ENCODE measurements around the gene OR2T3. TPM values are rescaled to one million over a fixed set of nuclear protein-coding genes. Genes with fewer than 3 reads are reported as not detected.
"Not testable (repeated sequence)": the region's sequence is repeated elsewhere in the genome, so short reads cannot be mapped to it uniquely, and the experiment has no call there.

OR2T3 gene, protein sequence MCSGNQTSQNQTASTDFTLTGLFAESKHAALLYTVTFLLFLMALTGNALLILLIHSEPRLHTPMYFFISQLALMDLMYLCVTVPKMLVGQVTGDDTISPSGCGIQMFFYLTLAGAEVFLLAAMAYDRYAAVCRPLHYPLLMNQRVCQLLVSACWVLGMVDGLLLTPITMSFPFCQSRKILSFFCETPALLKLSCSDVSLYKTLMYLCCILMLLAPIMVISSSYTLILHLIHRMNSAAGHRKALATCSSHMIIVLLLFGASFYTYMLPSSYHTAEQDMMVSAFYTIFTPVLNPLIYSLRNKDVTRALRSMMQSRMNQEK
- 2.3 TPM for polyA plus RNA-seq (2012; ENCODE audit: low read depth, missing spikeins)

DNA sequence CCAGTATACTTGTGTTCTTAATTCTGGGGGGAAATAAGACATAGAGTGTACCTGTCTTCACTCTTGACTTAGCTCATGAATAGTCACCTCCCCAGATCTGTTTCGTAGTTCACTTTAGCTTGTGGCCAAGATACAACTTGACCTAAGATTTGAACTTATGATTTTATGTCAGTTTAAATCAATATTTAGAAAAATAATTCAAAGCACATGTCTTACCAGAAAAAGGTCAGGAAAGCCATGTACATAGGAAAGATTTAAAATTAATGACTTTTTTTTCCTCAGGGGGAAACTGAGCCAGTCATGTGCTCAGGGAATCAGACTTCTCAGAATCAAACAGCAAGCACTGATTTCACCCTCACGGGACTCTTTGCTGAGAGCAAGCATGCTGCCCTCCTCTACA lies at the start of gene OR2T3:
Gene OR2T3 (plus strand): TSS at position 301 of the 400 bp plus-strand sequence. CDS start 0 bp downstream, at position 301.
- FAIRE-seq, result peak; percentile 61
- not testable (repeated sequence) for DNase-seq (ENCODE audit: insufficient read length, low spot score)

DNA sequence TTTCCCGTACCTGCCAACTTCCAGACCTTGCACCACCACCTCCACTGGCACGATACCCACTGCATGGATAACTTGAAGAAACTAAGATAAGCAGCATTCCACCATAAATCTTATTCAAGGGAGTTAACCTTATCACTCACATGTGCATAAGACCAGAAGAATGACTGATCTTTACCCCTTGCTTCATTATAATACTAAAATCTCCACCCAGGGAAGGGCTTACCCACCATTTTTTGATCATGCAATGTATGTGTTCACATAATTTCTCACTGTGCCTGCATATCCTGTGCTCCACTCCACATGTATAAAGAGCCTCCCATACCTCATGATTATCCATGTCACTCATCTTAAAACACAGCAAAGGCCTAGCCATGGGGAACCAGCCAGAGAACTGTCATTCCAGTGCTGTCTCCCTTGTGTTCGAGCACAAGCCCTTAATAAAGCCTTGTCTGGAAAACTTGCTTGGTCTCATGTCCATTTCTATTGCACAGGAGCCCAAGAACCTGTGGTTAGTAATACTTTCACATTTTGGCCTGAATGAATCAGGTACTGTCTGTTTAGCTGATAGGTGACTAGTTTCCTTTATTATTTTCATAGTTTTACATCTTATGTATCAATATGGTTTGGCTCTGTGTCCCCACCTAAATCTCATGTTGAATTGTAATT lies 45.5 kb upstream of the OR2T3 start:
- FAIRE-seq; DNase-seq (ENCODE audit: insufficient read length, low spot score): not testable (repeated sequence)

DNA sequence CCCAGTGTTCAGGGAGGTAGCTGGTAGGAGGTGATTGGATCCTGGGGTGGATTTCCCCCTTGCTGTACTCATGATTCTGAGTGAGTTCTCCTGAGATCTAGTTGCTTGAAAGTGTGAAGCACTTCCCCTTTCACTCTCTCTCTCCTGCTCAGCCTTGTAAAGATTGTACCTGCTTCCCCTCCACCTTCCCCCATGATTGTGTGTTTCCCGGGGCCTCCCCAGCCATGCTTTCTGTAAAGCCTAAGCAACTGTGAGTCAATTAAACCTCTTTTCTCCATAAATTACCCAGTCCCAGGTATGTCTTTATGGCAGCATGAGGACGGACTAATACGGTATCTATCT lies 45.0 kb upstream of the OR2T3 start:
- DNase-seq (ENCODE audit: insufficient read length, low spot score), result not testable (repeated sequence)
- TF ChIP-seq SPI1 (IDR thresholded peaks at IDR 0.05; ENCODE audit: low read depth, low read length), result peak; percentile 88
- peak; percentile 98 for FAIRE-seq

DNA sequence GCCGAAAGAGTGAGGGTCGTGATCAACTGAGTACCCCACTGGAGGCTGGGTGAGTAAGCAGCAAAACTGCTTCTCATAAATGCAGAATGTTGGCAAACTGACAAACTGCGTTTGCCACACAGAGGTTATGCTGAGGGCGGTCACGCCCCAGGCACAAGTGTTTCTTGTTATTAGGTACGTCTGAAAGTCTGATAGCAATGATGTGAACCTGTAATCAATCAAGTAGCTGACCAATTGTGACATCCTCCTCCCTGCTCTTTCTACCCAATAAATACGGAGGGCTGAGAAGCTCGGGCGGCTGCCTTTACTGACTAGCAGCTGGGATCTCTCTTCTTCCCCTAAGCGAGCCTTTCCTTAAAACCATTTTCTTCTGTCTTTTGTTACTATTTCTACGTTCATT lies 41.5 kb upstream of the OR2T3 start:
- not testable (repeated sequence) for DNase-seq (ENCODE audit: insufficient read length, low spot score)
- FAIRE-seq, result peak; percentile 86

DNA sequence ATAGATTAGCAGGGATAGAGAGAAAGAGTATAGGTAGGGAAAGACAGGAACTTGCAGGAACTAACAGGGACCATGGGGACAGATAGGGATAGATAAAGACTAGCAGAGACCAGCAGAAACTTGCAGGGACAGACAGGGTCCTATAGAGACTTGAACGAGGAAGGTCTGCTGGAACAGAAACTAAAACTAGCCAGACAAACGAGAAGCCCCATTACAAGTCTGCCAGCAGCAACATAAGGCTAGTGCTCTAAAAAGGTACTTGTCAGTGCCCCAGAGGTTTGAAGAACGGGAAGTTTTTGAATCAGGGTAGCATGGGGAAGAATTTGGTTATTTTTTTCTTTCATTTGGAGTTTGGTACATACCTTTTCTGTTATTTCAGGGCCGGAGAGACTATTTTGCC lies 41.0 kb upstream of the OR2T3 start:
- DNase-seq (ENCODE audit: insufficient read length, low spot score), result not testable (repeated sequence)
- peak; percentile 90 for FAIRE-seq

DNA sequence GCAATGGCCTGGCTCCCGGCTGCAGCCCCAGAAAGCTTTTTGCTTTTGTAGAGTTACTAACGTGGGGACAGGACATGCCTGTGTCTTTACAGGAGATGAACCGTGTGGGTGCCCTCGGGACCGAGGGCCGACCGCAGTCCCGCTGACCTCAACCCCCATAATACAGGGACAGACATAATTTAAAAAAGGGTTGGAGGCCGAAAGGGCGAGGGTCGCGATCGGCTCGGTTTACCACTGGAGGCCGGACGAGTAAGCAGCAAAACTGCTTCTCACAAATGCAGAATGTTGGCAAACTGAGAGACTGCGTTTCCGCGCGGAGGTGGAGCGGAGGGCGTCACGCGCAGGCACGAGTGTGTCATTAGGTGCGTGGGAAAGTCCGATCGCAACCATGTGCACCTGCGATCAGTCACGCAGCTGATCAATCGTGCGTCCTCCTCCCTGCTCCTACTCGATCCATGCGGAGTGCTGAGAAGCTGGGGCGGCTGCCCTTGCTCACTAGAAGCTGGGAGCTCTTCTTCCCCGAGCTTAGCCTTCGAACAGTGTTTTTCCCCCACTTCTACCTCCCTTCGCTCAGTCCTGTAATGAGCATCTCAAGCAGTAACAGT lies 39.2 kb upstream of the OR2T3 start:
- not testable (repeated sequence) for DNase-seq (ENCODE audit: insufficient read length, low spot score)
- peak; percentile 47 for FAIRE-seq

DNA sequence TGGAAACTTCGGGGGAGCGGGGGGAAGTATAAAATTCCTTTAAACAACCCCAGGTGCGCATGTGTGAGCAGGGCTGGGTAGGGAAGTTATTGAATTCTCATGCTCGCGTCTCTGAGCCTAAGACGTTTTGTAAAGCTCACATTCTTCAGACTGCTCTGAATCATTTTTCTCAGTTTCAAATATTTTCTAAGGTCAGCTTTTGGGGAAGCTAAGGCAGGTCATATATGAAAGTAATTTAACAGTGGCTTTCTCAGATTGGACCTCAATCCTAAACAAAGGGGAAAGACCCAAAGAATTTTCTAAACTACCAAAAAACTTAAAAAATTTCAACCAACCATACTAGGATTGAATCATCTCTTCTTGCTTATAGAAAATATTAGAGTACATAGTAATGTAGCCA lies 38.2 kb upstream of the OR2T3 start:
- DNase-seq (ENCODE audit: insufficient read length, low spot score); FAIRE-seq: not testable (repeated sequence)

DNA sequence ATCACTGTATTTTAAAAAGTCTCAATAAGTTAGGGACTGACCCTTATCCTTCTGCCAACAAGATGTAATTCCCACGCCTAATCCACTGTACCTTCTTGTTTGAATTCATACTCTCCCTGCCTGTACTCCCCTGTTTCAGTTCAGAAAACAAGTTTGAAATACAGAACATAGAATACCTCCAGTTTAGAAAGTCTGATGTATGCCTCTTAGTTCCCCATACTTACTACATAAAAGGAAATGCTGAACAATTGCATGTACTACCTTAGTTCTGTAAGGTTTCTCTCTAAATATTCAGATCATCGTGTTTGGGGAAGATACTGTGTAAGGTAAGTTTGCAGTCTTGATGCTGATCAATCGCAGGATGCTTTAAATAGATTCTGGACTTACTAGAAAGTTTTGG lies 36.8 kb upstream of the OR2T3 start:
- DNase-seq (ENCODE audit: insufficient read length, low spot score), result not testable (repeated sequence)

DNA sequence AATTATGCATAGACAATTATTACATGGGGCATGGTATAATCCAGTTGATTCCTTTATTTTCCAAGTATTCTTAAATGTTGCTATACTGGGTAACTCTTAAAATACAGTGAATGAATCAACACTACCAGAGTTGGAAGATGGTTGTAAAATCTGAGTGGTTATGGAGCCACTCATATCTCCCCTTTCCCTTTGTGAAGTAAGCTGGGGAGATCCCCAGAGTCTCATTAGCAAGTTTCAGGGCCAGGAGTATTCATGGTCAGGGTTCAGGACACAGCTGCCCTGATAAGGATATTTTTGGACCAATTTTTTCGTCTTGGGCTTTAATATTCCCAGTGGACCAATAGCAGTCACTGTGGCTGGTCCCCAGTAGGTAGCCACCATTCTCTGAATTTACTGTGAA lies 34.5 kb upstream of the OR2T3 start:
- FAIRE-seq, result peak; percentile 88
- DNase-seq (ENCODE audit: insufficient read length, low spot score), result not testable (repeated sequence)

More for the DNA sequence above, 36.8 kb upstream of the OR2T3 start:
- FAIRE-seq, result peak; percentile 93

DNA sequence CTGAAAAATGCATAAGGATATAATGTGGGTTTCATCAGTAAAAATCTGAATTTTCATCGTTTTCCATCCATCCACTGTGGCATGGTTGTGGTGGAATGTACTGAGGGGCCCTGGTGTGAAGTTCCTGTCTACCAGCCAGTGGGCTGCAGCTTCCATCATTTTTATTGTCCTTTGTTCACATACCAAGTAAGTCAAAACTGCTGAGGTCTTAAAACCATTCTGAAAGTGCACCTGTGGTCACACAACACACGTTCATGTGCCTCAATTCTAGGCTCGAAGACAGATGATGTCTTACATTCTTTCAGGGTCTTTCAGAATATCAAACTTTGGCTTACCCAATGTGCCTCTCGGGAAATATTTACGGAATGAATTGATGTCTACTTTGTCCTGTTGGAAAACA lies 33.9 kb upstream of the OR2T3 start:
- not testable (repeated sequence) for DNase-seq (ENCODE audit: insufficient read length, low spot score)
- peak; percentile 92 for FAIRE-seq

DNA sequence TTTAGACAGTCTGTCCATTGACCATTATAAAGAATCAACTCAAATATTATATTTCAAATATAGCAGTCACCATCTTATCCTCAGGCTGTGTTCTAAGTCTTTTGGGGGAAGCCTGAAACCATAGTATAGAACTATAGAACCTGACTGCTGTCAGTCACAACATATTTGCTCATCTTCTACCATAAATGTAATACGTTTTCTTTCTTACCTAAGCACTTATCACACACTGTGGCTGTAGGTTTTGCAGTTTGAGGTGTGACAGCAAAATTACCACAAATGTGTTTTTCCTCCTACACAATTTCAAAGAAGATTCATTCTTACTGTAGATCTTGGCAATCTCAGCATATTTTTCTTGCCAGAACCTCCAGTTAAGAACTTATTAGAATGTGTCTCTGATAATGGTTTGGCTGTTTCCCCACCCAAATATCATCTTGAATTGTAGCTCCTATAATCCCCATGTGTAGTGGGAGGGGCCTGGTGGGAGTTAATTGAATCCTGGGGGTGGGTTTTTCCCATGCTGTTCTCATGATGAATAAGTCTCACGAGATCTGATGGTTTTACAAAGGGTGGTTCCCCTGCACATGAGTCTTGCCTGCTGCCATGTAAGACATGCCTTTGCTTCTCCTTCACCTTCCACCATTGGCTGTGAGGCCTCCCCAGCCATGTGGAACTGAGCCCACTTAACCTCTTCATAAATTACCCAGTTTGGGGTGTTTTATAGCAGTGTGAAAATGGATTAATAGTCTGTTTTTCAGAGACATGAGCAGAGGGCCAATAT lies 30.5 kb upstream of the OR2T3 start:
- peak; percentile 63 for FAIRE-seq
- DNase-seq (ENCODE audit: insufficient read length, low spot score), result not testable (repeated sequence)

DNA sequence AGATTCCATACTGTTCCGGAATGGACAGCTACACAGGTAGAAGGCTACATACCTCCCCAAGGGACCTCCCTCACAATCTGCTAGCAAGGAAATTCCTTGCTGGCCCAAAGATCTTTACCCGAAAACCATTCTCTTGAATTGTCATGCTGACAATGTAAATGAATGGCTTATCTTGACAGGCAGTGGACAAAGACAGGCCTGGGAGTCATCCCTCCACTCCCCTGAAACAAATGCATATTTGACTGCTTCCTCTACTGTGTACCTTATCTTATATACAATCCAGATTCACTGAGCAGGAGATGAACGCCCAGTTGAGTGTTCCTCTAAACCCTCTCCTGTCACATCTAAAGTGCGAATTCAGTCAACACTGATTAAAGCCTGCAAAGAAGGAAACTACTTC lies 28.5 kb upstream of the OR2T3 start:
- DNase-seq (ENCODE audit: insufficient read length, low spot score), result not testable (repeated sequence)
- FAIRE-seq, result peak; percentile 76

DNA sequence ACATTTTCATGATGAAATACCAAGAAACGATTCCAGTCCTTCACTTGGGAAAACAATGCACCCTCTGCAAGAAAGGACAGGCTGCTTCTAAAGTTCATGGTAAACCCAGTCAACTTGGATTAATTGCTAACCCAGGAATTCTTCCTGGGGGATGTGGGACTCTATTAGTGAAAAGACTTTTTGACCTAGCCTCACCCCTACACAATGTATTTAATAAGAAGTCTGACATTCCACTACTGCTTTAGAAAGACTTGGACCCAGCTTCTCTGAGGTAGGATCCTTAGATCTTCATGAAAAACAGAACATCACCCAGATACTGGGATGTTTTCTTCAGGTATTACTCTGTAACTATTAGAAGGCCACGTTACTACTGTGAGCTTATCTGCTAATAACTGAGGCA lies 27.8 kb upstream of the OR2T3 start, which contains the start of gene OR2T2:
Gene OR2T2 (plus strand): TSS at position 239 of the 400 bp plus-strand sequence. CDS start 7,161 bp downstream, outside the sequence.
- FAIRE-seq, result peak; percentile 54
- not testable (repeated sequence) for DNase-seq (ENCODE audit: insufficient read length, low spot score)

DNA sequence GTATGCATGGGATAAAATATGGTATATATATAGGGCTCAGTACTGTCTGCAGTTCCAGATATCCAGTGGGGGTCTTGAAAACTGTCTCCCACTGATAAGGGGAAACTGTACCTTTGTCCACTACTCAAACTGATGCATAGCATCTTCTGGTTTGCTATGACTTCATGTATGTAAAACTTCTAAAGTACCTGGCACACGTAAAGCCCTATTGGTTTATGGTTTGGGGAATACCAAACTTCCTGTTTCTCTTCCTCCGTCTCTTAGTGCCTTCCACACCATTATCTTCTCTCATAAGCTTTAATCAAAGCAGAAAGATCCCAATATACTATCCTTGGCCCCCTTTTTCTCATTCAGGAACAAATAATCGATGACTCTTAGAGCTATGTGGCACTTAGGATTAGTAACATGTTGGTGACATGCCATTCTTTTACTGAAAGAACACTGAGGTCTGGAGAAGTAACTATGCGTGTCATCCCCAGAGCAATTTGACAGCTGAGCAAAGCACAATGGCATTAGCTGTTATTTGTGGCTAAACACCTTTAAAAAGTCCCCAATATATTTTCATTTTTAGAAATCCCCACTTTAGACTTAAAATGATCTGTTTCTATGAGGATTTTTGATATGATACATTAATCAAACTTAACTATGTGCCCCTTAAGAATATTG lies 24.6 kb upstream of the OR2T3 start:
- not testable (repeated sequence) for FAIRE-seq; DNase-seq (ENCODE audit: insufficient read length, low spot score)

Data from GM12891 (cell line).